HUES48 (cell line): ENCODE results near the gene BLACAT1.

Source experiments
- H3K27ac ChIP-seq: one replicate; pipeline ENCODE4 v1.7.0; 2013; ENCODE audit warnings: low read depth, low read length, inconsistent platforms
- H3K27me3 ChIP-seq: 2 replicates; pipeline ENCODE4 v1.6.1; 2013; ENCODE audit warnings: mild to moderate bottlenecking, low read length; ENCODE audit not compliant: control insufficient read depth, insufficient read depth
- H3K36me3 ChIP-seq: 2 replicates; pipeline ENCODE4 v1.6.1; 2013; ENCODE audit warnings: low read length; ENCODE audit not compliant: control insufficient read depth, insufficient read depth
- H3K4me1 ChIP-seq: 2 replicates; pipeline ENCODE4 v1.6.1; 2013; ENCODE audit warnings: mild to moderate bottlenecking, low read length; ENCODE audit not compliant: control insufficient read depth, insufficient read depth
- H3K4me3 ChIP-seq: 2 replicates; pipeline ENCODE4 v1.5.1; 2013; ENCODE audit warnings: mild to moderate bottlenecking, low read depth, low read length
- H3K9ac ChIP-seq: 2 replicates; pipeline ENCODE4 v1.6.1; 2013; ENCODE audit warnings: mild to moderate bottlenecking, low read depth, low read length, moderate library complexity
- H3K9me3 ChIP-seq: 2 replicates; pipeline ENCODE4 v1.6.1; 2013; ENCODE audit warnings: low read length; ENCODE audit not compliant: control insufficient read depth, insufficient read depth

BLACAT1 gene

DNA sequence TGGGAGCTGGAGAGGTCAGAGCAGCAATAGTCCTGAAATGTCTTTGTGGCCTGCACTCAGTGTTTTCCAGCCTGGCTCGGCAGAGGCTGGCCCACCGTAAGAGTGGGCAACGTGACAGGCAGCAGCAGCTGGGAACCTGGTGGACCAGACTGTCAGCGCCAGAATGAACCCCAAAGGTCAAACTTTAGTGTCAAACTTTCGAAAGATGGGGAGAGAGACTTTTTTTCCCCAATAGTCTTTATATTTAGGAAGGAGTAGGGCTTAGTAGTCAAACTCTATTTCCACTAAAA is 10.3 kb downstream of the BLACAT1 start:
- Histone ChIP-seq H3K27ac (peak overlapping the region; percentile 97), H3K4me1 (peaks cover 86% of the 10 kb centered on the region), H3K27me3 (peaks cover 12% of the 10 kb centered on the region; the same call in 1 of the 2 replicates), H3K36me3 (no peaks in the 10 kb centered on the region), H3K9ac (peak overlapping the region; percentile 10; the same call in 1 of the 2 replicates), H3K9me3 (no peaks in the 10 kb centered on the region), H3K4me3 (peak overlapping the region; percentile 29)

DNA sequence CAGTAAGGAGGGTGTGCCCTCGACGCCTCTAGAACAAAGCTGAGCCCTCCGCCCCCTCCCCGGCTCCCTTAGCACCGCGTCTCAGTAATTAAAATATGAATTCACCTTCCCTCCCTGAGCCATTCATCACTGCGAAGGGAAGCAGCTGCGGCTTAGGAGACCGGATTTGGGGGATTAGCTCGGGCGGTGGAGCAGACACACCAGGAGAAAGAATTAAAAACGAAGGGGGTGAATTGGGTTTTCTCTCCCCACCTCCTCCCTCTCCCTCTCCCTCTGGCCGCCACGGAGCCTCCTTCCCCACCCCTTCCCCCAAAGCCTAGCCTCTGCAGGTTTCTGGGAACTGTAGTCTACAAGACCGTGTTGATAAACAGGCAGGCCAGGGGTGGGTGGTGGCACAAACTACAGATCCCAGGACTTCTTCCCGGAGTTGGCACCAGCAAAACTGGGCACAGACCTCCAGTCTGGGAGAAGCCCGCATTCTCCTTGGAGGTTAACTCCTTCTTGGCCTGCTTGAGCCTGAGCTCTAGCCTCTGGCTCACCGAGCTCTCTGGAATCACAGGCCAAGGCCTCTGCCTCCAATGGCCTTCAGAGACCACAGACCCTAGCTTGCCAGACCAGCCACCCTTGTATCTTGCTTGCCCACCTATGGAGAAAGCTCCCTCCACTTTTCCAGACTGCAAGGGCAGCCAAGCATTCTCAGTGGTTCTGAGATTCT is 10.8 kb downstream of the BLACAT1 start:
- Histone ChIP-seq H3K27me3 (peaks cover 12% of the 10 kb centered on the region; the same call in 1 of the 2 replicates), H3K9ac (peak overlapping the region; percentile 10), H3K9me3 (no peaks in the 10 kb centered on the region), H3K27ac (peak overlapping the region; percentile 97), H3K4me3 (peak overlapping the region; percentile 29), H3K4me1 (peaks cover 88% of the 10 kb centered on the region), H3K36me3 (no peaks in the 10 kb centered on the region)

DNA sequence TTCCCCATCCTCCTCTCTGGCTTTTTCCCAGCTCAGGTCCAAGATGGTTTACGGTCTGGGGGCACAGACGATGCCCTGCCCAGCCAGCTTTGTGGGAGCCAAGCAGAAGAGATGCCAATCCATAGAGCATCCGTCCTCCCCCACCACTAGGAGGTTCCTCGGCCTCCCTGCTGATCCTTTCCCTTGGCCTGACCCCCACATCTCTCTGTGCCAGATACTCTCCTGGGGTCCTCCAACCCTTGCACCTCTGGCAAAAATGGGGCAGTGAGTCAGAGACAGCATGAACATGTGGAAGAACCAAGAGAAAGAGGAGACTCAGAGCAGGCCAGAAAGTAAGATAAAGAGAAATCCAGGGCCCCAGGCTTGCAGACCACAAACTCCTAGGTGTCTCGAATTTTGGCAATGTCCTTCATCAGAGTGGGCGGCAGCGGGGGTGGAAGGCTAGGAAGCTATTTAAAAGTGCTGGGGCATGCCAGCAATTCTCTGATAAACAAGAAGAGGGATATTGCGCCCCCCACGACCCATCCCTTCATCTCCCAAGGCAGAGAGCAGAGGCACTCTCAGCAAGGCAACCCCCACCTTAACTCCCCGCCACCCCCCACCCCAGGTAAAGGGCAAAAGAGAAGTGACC is 11.4 kb downstream of the BLACAT1 start:
- no peaks in the 10 kb centered on the region for H3K36me3 ChIP-seq
- H3K4me3 ChIP-seq, result peak overlapping the region; percentile 31
- H3K9me3 ChIP-seq, result no peaks in the 10 kb centered on the region
- H3K27me3 ChIP-seq, result peaks cover 11% of the 10 kb centered on the region; the same call in 1 of the 2 replicates
- peak overlapping the region; percentile 7; the same call in 1 of the 2 replicates for H3K9ac ChIP-seq
- H3K27ac ChIP-seq, result peak overlapping the region; percentile 97
- H3K4me1 ChIP-seq, result peaks cover 91% of the 10 kb centered on the region

DNA sequence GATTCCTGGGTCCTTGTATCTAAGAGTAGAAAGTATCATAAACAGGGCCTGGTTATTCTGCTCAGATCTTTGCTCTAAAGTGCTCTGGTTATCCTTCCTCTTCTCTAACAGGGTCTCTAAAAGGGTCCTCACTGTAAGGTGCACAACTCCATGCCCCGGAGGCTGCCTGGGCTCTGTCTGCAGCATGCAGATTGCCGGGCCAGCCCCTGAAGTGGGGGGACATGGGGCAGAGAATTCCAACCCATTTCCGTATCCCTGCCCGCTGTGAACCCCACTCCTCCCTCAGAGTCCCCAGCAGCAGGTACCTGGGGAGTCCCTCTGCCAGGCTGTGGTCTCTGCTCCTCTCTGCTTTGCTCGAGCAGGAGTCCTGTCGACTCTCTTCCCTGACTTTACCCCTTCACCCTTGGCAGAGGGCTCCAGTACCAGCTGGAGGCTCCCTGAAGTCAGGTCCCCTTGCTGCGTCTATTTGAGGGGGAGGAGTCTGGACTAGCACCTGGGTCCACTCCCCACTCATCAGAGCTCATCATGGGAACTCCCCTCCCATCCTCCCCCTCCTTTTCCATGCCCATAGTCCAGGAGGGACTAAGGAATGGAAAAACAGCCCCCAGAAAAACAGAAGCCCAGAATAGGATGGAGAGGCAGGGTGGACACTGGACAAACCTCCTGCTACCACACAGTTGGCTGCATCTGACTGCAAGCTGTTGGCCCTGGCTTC is 12.1 kb downstream of the BLACAT1 start:
- H3K9ac ChIP-seq, result peak overlapping the region; percentile 7; the same call in 1 of the 2 replicates
- peak overlapping the region; percentile 97 for H3K27ac ChIP-seq
- H3K4me1 ChIP-seq, result peaks cover 91% of the 10 kb centered on the region
- no peaks in the 10 kb centered on the region for H3K9me3 ChIP-seq
- no peaks in the 10 kb centered on the region for H3K36me3 ChIP-seq
- 0 out of 2 replicates have a peak, but pooled peaks cover 4% of the 10 kb centered on the region for H3K27me3 ChIP-seq
- peak overlapping the region; percentile 31 for H3K4me3 ChIP-seq

DNA sequence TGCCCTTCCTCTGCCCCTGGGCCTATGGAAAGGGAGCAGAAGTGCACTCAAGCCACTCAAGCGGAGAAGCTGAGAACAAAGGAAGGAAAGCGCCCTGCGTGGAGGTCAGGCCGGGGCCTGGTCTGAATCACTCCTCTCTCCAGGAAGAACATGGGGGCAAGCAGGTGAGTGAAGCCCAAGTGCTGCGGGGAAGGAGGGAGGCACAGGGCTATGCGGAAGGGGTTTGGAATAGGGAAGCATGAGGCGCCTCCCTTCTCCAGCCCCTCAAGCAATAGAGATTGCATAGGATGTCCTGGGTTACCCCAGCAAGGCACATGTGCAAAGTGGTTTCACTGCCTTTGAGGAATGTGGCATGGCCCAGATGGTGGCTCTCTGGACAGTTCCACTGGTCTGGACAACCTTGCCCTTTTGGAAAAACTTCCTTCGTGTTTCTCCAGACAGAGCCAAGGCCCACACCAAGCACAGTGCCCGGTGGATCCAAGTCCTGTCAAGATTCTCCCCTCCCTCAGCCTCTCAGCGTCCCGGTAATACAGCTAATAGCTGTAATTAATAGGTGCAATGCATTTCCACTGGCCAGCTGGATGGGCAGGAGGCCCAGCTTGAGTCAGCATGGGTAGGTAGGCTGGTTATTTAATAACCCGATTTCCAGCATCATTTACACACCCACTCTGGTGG is 13.7 kb downstream of the BLACAT1 start:
- H3K36me3 ChIP-seq, result no peaks in the 10 kb centered on the region
- H3K27me3 ChIP-seq, result 0 out of 2 replicates have a peak, but pooled peaks cover 4% of the 10 kb centered on the region
- no peaks in the 10 kb centered on the region for H3K9me3 ChIP-seq
- no peak overlapping the region for H3K4me3 ChIP-seq
- no peak overlapping the region for H3K9ac ChIP-seq
- H3K4me1 ChIP-seq, result peaks cover 83% of the 10 kb centered on the region
- peak overlapping the region; percentile 74 for H3K27ac ChIP-seq

DNA sequence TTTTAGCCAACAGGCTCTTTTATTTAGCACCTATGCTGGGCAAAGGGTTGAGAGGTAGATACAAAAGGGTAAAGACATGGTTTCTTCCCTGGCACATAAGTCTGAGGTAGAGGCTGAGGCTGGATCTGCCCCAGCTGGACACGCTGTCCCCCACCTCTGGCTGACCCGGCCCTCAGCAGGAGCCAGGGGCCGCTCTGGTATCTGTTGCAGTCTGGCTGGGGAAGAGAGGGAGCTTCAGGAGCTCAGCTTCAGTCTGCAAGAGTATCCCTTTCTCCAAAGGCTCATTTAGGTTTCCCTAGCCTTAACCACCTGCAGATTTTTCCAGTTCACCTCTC is 14.2 kb downstream of the BLACAT1 start:
- Histone ChIP-seq H3K27me3 (0 out of 2 replicates have a peak, but pooled peaks cover 9% of the 10 kb centered on the region), H3K4me3 (no peak overlapping the region), H3K9ac (no peak overlapping the region), H3K27ac (peak overlapping the region; percentile 74), H3K9me3 (no peaks in the 10 kb centered on the region), H3K36me3 (no peaks in the 10 kb centered on the region), H3K4me1 (peaks cover 78% of the 10 kb centered on the region)

DNA sequence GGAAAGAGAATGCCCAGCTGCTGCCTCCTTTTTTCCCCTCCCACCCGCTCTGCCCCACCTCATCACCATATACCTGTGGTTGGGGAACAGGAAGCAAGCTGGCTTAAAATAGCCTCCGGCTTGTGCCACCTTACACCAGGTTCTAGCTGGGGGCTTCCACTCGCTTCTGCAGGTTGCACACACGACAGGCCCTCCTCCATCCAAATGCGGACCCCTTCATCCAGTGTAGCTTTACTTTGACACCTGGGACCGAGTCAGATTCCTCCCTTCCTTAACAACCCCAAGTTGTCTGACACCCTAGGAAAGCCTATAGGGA is 14.6 kb downstream of the BLACAT1 start:
- H3K9ac ChIP-seq, result no peak overlapping the region
- peaks cover 74% of the 10 kb centered on the region for H3K4me1 ChIP-seq
- 0 out of 2 replicates have a peak, but pooled peaks cover 10% of the 10 kb centered on the region for H3K27me3 ChIP-seq
- peak overlapping the region; percentile 74 for H3K27ac ChIP-seq
- no peaks in the 10 kb centered on the region for H3K36me3 ChIP-seq
- no peak overlapping the region for H3K4me3 ChIP-seq
- H3K9me3 ChIP-seq, result no peaks in the 10 kb centered on the region

DNA sequence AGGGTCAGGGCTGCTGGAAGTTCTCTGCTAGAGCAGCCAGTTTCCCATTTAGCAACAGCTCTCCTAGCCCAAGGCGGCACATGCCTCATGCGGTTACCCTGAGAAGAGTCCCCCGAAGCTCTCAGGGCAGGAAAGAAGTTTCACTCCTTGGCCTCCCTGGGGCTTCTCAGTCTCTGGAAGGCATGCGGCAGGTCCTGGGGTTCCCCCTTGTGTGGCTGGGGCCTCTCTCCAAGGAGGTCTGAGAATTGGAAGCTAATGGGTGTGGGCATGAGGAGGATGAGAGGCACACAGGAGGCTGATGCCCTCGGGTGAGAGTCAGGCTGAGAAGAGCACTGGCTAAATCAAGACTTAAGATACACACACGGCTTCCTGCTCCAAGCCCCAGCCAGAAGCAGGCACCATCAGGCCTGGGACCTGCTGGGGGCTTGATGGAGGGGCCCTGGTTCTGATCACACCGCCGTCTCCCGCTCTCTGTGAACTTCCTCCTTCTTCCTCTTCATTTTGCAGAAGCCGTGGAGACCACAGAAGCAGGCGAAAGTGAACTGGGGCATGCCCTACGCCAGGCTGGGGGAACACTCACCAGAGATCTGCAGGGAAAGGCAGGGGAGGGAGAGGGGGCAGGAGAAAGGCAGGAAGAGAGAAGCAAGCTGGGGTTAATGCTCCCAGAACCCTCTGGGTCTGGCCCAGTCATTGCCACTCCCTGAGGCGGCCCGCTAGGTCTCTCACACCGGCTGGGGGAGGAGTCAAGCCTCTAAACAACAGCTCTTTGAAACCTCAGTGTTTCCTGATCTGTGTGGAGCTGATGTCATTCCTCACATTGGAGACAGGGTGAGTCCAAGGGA is 15.1 kb downstream of the BLACAT1 start:
- peak overlapping the region; percentile 74 for H3K27ac ChIP-seq
- H3K36me3 ChIP-seq, result no peaks in the 10 kb centered on the region
- 0 out of 2 replicates have a peak, but pooled peaks cover 10% of the 10 kb centered on the region for H3K27me3 ChIP-seq
- H3K9ac ChIP-seq, result no peak overlapping the region
- H3K9me3 ChIP-seq, result no peaks in the 10 kb centered on the region
- H3K4me1 ChIP-seq, result peaks cover 68% of the 10 kb centered on the region
- H3K4me3 ChIP-seq, result no peak overlapping the region

DNA sequence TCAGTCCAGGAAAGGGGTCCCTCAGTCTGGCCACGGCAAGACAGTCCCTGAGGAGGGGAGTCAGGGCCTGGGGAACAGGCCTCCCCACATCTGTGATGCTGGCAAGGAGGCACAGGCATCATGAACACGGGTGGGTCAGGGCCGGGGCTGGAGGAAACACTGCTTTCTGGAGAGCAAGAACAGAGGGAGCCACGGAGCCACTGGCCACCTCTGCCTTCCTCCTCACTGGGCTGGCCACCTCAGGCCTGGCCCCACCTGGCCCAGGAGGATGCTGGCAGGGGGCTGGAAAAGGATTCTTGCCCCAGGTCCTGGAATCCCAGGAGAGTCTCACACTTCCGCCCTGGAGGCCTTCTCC is 15.7 kb downstream of the BLACAT1 start:
- peaks cover 62% of the 10 kb centered on the region for H3K4me1 ChIP-seq
- no peak overlapping the region for H3K9ac ChIP-seq
- no peaks in the 10 kb centered on the region for H3K36me3 ChIP-seq
- peak overlapping the region; percentile 74 for H3K27ac ChIP-seq
- no peak overlapping the region for H3K4me3 ChIP-seq
- H3K27me3 ChIP-seq, result 0 out of 2 replicates have a peak, but pooled peaks cover 10% of the 10 kb centered on the region
- H3K9me3 ChIP-seq, result no peaks in the 10 kb centered on the region
